ENCODE results near the gene SBNO2.

The SBNO2 gene

DNA sequence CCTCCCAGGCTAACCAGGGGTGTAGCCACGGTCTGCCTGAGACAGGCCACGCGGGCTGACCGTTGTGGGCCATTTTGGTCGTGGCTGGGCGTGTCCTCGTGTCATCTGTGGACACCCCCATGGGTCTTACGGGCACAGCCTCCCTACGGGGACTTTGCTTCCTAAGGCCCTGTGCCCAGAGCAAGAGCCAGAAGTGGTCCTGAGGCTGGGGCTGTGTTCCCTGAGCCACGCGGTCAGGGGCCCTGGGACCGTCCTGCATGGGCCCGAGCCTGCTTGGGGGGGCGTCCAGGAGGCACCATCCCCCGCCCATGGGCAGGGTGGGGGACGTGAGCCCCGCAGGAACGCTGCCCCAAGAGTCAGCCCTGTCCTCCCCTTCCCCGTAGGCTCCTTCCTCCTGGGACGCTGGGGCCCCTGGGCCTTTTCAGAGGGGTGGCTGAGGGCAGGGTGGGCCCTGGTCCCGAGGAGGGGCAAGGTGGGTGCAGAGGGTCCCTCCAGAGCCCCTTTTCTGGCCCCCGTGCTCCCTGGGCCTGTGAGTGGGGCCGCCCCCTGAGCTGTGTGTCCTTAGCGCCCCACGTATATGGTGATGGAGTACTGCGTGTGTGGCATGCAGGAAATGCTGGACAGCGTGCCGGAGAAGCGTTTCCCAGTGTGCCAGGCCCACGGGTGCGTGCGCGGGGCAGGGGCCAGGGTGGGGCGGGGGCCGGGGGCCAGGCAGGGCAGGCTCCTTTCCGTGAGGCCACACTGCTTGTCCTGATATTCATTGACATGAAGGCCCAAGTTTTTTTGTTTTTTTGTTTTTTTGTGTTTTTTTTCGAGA is 44.9 kb upstream of the SBNO2 start (continued):
- TF ChIP-seq TSHZ2 (CRISPR knock-in tag; IDR thresholded peaks at IDR 0.05), result no peak
- TF ChIP-seq TOX (CRISPR knock-in tag; IDR thresholded peaks at IDR 0.05; ENCODE audit: borderline replicate concordance), result no peak
- TF ChIP-seq ZNF70 (CRISPR knock-in tag; IDR thresholded peaks at IDR 0.05), result no peak
- no peak for TF ChIP-seq BACH2 (CRISPR knock-in tag; IDR thresholded peaks at IDR 0.05; ENCODE audit: borderline replicate concordance)
- no peak for TF ChIP-seq OSR1 (CRISPR knock-in tag; IDR thresholded peaks at IDR 0.05)
- TF ChIP-seq ZC3H10 (CRISPR knock-in tag; IDR thresholded peaks at IDR 0.05), result no peak
- TF ChIP-seq CREB5 (CRISPR knock-in tag; IDR thresholded peaks at IDR 0.05; ENCODE audit: low read depth), result no peak
- no peak for TF ChIP-seq SNAI2 (CRISPR knock-in tag; IDR thresholded peaks at IDR 0.05)

DNA sequence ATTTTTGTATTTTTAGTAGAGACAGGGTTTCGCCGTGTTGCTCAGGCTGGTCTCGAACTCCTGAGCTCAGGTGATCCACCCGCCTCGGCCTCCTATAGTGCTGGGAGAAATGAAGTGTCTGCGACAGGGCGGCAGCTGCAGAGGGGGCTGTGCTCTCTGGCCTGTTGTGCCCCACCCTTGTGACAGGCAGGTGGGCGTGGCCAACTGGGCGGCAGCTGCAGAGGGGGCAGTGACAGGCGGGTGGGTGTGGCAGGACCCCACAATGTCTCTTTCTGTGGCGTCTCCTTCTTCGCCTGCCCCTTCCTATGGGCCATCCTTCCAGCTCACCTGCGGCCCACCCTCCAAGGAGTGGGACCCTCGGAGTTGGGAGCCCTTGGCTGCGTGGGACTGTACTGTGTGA is 43.3 kb upstream of the SBNO2 start:
- ATAC-seq, result no peak
- no peak for TF ChIP-seq ISL1 (CRISPR knock-in tag; IDR thresholded peaks at IDR 0.05)
- TF ChIP-seq CSDC2 (CRISPR knock-in tag; IDR thresholded peaks at IDR 0.05), result no peak
- TF ChIP-seq, protein P1, sequence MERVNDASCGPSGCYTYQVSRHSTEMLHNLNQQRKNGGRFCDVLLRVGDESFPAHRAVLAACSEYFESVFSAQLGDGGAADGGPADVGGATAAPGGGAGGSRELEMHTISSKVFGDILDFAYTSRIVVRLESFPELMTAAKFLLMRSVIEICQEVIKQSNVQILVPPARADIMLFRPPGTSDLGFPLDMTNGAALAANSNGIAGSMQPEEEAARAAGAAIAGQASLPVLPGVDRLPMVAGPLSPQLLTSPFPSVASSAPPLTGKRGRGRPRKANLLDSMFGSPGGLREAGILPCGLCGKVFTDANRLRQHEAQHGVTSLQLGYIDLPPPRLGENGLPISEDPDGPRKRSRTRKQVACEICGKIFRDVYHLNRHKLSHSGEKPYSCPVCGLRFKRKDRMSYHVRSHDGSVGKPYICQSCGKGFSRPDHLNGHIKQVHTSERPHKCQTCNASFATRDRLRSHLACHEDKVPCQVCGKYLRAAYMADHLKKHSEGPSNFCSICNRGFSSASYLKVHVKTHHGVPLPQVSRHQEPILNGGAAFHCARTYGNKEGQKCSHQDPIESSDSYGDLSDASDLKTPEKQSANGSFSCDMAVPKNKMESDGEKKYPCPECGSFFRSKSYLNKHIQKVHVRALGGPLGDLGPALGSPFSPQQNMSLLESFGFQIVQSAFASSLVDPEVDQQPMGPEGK (CRISPR knock-in tag; IDR thresholded peaks at IDR 0.05; ENCODE audit: borderline replicate concordance), result no peak
- TF ChIP-seq ZC3H10 (CRISPR knock-in tag; IDR thresholded peaks at IDR 0.05), result no peak
- no peak for TF ChIP-seq ZNF565 (CRISPR knock-in tag; conservative IDR thresholded peaks at IDR 0.05; ENCODE audit: low read depth)
- no peak for TF ChIP-seq TSHZ2 (CRISPR knock-in tag; IDR thresholded peaks at IDR 0.05)
- TF ChIP-seq, protein P2, sequence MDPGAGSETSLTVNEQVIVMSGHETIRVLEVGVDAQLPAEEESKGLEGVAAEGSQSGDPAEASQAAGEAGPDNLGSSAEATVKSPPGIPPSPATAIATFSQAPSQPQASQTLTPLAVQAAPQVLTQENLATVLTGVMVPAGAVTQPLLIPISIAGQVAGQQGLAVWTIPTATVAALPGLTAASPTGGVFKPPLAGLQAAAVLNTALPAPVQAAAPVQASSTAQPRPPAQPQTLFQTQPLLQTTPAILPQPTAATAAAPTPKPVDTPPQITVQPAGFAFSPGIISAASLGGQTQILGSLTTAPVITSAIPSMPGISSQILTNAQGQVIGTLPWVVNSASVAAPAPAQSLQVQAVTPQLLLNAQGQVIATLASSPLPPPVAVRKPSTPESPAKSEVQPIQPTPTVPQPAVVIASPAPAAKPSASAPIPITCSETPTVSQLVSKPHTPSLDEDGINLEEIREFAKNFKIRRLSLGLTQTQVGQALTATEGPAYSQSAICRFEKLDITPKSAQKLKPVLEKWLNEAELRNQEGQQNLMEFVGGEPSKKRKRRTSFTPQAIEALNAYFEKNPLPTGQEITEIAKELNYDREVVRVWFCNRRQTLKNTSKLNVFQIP (CRISPR knock-in tag; IDR thresholded peaks at IDR 0.05; ENCODE audit: borderline replicate concordance, low read depth), result no peak
- TF ChIP-seq ESRRG (CRISPR knock-in tag; IDR thresholded peaks at IDR 0.05), result no peak
- TF ChIP-seq ZNF8 (CRISPR knock-in tag; IDR thresholded peaks at IDR 0.05), result no peak
- TF ChIP-seq TCF4 (CRISPR knock-in tag; IDR thresholded peaks at IDR 0.05; ENCODE audit: borderline replicate concordance), result no peak
- no peak for TF ChIP-seq CREB5 (CRISPR knock-in tag; IDR thresholded peaks at IDR 0.05; ENCODE audit: low read depth)
- TF ChIP-seq ZFP3 (CRISPR knock-in tag; IDR thresholded peaks at IDR 0.05), result no peak
- no peak for TF ChIP-seq OSR1 (CRISPR knock-in tag; IDR thresholded peaks at IDR 0.05)
